ENCODE data around the gene MT1F. TPM values are rescaled to one million over a fixed set of nuclear protein-coding genes. Genes with fewer than 3 reads are reported as not detected.

Gene MT1F
- total and polyA plus RNA-seq, 10 of the 15 experiments (the other 5 are each of a cell fraction or from before 2014, with no cell fraction given), result 0.28 to 2.5 (median 1.1) TPM; not detected in 1

DNA sequence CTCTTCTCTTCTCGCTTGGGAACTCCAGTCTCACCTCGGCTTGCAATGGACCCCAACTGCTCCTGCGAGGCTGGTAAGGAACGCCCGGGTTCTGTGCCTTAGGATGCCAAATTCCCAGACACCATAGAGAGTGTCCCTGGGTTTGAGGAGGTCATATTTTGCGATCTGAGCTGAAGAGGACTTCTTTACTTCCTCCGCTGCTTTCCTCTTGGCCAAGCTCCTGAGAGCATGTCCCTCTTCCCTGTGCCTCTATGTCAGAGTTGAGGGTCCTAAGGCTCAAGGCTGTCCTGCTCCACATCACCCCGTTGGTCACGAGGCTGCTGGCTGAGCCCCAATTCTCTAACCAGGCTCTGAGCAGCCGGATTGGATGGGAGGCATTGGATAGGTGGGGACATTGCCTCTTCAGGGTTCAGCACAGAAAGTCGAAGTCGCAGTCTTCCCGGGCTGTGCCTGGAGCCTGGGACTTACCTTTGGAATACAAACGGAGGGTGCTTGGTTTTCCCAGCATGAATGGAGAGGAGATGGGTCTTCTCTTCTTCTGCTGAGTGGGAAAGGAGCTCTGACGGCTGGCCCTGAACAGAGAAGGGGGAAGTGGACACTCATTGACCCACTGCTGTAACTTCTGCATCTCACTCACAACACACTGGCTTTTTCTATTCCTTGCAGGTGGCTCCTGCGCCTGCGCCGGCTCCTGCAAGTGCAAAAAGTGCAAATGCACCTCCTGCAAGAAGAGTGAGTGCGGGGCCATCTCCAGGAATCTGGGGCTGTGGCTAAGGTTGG is 12.3 kb downstream of the MT1F start (continued):
- TF ChIP-seq, protein P1, sequence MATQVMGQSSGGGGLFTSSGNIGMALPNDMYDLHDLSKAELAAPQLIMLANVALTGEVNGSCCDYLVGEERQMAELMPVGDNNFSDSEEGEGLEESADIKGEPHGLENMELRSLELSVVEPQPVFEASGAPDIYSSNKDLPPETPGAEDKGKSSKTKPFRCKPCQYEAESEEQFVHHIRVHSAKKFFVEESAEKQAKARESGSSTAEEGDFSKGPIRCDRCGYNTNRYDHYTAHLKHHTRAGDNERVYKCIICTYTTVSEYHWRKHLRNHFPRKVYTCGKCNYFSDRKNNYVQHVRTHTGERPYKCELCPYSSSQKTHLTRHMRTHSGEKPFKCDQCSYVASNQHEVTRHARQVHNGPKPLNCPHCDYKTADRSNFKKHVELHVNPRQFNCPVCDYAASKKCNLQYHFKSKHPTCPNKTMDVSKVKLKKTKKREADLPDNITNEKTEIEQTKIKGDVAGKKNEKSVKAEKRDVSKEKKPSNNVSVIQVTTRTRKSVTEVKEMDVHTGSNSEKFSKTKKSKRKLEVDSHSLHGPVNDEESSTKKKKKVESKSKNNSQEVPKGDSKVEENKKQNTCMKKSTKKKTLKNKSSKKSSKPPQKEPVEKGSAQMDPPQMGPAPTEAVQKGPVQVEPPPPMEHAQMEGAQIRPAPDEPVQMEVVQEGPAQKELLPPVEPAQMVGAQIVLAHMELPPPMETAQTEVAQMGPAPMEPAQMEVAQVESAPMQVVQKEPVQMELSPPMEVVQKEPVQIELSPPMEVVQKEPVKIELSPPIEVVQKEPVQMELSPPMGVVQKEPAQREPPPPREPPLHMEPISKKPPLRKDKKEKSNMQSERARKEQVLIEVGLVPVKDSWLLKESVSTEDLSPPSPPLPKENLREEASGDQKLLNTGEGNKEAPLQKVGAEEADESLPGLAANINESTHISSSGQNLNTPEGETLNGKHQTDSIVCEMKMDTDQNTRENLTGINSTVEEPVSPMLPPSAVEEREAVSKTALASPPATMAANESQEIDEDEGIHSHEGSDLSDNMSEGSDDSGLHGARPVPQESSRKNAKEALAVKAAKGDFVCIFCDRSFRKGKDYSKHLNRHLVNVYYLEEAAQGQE (IDR thresholded peaks at IDR 0.05; ENCODE audit: low read depth, low read length), result no peak
- TF ChIP-seq EZH2 (IDR thresholded peaks at IDR 0.05; ENCODE audit: borderline replicate concordance, control insufficient read depth, low read depth, low read length) (no peak), TBL1XR1 (IDR thresholded peaks at IDR 0.05; ENCODE audit: low read depth, low read length) (no peak), PAX8 (IDR thresholded peaks at IDR 0.05) (no peak), ELK1 (IDR thresholded peaks at IDR 0.05; ENCODE audit: low read depth, low read length) (no peak), STAT3 (IDR thresholded peaks at IDR 0.05; ENCODE audit: low read depth, low read length) (no peak), ATF2 (IDR thresholded peaks at IDR 0.05; ENCODE audit: low read length) (no peak), ZZZ3 (IDR thresholded peaks at IDR 0.05; ENCODE audit: control insufficient read depth, insufficient read length, low read depth) (no peak), RAD21 (IDR thresholded peaks at IDR 0.05; ENCODE audit: insufficient read depth, low read depth, low read length) (no peak), YY1 (IDR thresholded peaks at IDR 0.05; ENCODE audit: low read depth, low read length) (no peak)

Measured in GM12878 (cell line).